ENCODE data around the gene STRIP1. TPM values are rescaled to one million over a fixed set of nuclear protein-coding genes. Genes with fewer than 3 reads are reported as not detected.

The STRIP1 gene
- total and polyA plus RNA-seq, 2 of the 8 experiments (the other 6 are each of a cell fraction or from before 2014, with no cell fraction given): 21.3 to 45.6 TPM

DNA sequence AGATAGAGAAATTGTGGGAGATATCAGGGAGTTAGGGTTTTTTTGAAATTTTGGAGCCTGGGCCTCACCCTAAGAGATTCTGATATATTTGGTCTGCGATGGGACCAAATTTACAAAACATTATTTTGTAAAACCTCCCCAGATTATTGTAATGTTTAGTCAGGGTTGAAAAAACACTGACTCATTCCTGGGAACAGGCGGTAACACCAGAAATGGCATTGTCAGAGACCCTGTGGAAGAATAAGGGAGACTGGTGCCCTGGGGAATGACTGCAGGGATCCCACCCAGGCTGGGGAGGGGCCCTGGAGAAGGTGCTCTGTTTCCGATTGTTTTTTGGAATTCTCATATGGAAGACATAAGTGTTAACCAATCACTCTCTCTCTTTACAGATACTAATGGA, 13.1 kb upstream of the STRIP1 start (continued):
- TF ChIP-seq TAF7 (optimal IDR thresholded peaks at IDR 0.05; ENCODE audit: borderline replicate concordance, low read depth, low read length): no peak
- no peak for TF ChIP-seq ZNF274 (IDR thresholded peaks at IDR 0.05; ENCODE audit: borderline replicate concordance, extremely low read depth, low read length)
- no peak for TF ChIP-seq EP300 (IDR thresholded peaks at IDR 0.05; ENCODE audit: borderline replicate concordance in 1 of 2, low read depth in 2 of 2, low read length in 2 of 2)
